Mucosa of descending colon (tissue), 3 donors: ENCODE measurements around the gene CRY1. TPM values are rescaled to one million over a fixed set of nuclear protein-coding genes. Genes with fewer than 3 reads are reported as not detected.

Source experiments
- ATAC-seq: fragments of 200-7000 bp; cut with Tn5 transposase; one replicate; pipeline ENCODE4 v1.9.1; 2020; ENCODE audit warnings: mild to moderate bottlenecking, moderate library complexity
- DNase-seq, 3 donors: peaks; one replicate each; pipeline ENCODE4 v3.0.0-alpha.2; 2020
- H3K36me3 ChIP-seq: fragments of 200-600 bp; one replicate; pipeline ENCODE4 v1.8.0; 2021; ENCODE audit warnings: low read depth, mild to moderate bottlenecking
- H3K4me1 ChIP-seq: fragments of 200-600 bp; one replicate; pipeline ENCODE4 v1.8.0; 2021; ENCODE audit warnings: low read depth, mild to moderate bottlenecking
- H3K4me3 ChIP-seq: fragments of 200-600 bp; one replicate; pipeline ENCODE4 v1.8.0; 2021; ENCODE audit warnings: mild to moderate bottlenecking
- H3K9me3 ChIP-seq: fragments of 200-600 bp; one replicate; pipeline ENCODE4 v1.8.0; 2021; ENCODE audit warnings: mild to moderate bottlenecking
- intact Hi-C, 2 donors: fragments of 100-400 bp; cut with DNase I in 1 of 2; cut with micrococcal nuclease in 1 of 2; formaldehyde crosslinking; loops; one replicate each; pipeline versions ENCODE4 v1.11.0 to v1.11.1; 2022; cut with DNase I, micrococcal nuclease
- total RNA-seq, 3 donors: library from RNA; stranded (reverse); fragmentation: NEBNext Ultra II Directional in 2 of 3; extraction: Animal tissue kit (Norgen Biotek cat#: 25700) in 2 of 3; gene quantifications; one replicate each; pipeline versions ENCODE4 v1.2.1 to v1.2.4, GENCODE V29; 2021 to 2023
- TF ChIP-seq, protein P1 (sequence below): fragments of 200-600 bp; IDR thresholded peaks from one replicate; pipeline ENCODE4 v1.8.0; 2022; ENCODE audit warnings: antibody characterized with exemption, mild to moderate bottlenecking
- donor health status: DM: no; HTN: no; CAD: no; lungs with moderate emphysema.
- donor health status: DM: no; HTN: no; CAD: no.
- donor health status: DM: no; HTN: yes; CAD: no.

CRY1 gene
- total RNA-seq, 3 donors from 2014 or later: 11.4 to 22.8 (median 15.5) TPM

DNA sequence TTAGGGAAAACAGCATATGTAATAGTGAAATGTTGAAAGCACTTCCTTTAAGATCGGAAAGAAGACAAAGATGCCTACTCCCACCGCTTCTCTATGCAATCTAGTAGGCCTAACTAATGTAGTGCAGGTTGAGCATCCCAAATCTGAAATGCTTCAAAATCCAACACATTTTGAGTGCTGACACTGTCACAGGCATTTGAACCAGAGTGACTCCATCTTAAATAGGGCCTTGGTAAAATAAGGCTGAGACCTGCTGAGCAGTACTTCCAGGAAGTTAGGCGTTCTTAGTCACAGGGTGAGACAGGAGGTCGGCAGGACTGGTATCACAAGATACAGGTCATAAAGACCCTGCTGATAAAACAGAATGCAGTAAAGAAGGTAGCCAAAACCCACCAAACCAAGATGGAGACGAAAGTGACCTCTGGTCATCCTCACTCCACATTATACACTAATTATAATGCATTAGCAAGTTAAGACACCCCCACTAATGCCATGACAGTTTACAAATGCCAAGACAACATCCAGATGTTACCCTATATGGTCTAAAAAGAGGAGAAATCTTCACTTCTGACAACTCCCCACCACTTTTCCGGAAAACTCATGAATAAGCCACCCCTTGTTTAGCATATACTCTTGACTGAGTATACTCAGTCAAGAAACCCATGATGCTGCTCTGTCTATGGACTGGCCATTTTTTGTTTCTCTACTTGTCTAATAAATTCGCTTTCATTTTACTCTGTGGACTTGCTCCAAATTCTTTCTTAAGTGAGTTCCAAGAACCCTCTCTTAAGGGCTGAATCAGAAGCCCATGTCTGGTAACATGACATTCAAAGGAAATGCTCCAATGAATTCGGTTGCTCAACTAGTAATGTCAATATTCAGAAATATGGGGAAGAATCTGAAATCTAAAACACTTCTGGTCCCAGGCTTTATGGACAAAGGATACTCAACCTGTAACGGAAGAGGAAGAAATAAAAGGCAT, 59.3 kb downstream of the CRY1 start:
- no peak overlapping the region for H3K4me3 ChIP-seq
- H3K9me3 ChIP-seq: no peaks in the 10 kb centered on the region
- ATAC-seq: no peak
- H3K36me3 ChIP-seq: no peaks in the 10 kb centered on the region
- intact Hi-C loops: no loop called here
- H3K4me1 ChIP-seq: no peaks in the 10 kb centered on the region
- no peak for DNase-seq
- TF ChIP-seq, protein P1, sequence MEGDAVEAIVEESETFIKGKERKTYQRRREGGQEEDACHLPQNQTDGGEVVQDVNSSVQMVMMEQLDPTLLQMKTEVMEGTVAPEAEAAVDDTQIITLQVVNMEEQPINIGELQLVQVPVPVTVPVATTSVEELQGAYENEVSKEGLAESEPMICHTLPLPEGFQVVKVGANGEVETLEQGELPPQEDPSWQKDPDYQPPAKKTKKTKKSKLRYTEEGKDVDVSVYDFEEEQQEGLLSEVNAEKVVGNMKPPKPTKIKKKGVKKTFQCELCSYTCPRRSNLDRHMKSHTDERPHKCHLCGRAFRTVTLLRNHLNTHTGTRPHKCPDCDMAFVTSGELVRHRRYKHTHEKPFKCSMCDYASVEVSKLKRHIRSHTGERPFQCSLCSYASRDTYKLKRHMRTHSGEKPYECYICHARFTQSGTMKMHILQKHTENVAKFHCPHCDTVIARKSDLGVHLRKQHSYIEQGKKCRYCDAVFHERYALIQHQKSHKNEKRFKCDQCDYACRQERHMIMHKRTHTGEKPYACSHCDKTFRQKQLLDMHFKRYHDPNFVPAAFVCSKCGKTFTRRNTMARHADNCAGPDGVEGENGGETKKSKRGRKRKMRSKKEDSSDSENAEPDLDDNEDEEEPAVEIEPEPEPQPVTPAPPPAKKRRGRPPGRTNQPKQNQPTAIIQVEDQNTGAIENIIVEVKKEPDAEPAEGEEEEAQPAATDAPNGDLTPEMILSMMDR: no peak

GRCh38 chr12:107032266-107032665, 61.1 kb downstream of the CRY1 start:
- DNase-seq (no peak), ATAC-seq (no peak)
- peaks cover 10% of the 10 kb centered on the region for H3K4me1 ChIP-seq
- no peaks in the 10 kb centered on the region for H3K9me3 ChIP-seq
- TF ChIP-seq, protein P1: no peak
- H3K4me3 ChIP-seq: no peak overlapping the region
- intact Hi-C loops: no loop called here
- no peaks in the 10 kb centered on the region for H3K36me3 ChIP-seq

DNA sequence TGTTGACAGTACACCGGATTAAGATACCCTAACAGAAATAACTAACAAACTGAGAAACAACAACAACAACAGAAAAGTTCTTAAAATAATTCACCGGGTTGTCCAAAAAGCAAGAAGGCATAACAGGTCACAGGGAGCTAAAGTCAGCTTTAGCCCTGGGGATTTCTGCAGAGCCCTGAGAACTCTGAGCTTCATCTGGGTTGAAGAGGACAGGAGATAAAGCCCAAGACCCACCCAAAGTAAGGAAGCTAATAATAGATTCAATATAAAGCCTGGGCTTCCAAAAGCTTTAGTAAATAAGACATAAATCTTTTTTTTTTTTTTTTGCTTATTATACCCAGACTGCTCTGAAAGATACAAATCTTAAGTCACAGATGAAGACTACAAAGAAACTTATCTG, 62.3 kb downstream of the CRY1 start:
- ATAC-seq (no peak), DNase-seq (no peak)
- no peaks in the 10 kb centered on the region for H3K36me3 ChIP-seq
- no peaks in the 10 kb centered on the region for H3K9me3 ChIP-seq
- TF ChIP-seq, protein P1: no peak
- H3K4me3 ChIP-seq: no peak overlapping the region
- peaks cover 13% of the 10 kb centered on the region for H3K4me1 ChIP-seq
- intact Hi-C loops: no loop called here

DNA sequence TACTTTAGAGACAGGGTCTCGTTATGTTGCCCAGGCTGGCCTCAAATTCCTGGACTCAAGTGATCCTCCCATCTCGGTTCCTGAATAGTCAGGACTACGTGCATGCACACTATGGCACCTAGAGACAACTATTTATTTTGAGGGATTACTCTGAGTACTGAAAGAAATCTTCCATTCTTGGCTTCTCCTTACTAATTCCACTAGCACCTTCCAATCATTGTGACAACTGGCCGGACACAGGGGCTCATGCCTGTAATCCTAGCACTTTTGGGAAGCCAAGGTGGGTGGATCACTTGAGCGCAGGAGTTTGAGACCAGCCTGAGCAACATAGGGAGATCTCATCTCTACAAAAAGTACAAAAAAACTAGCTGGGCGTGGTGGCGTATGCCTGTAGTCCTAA, 64.3 kb downstream of the CRY1 start:
- Histone ChIP-seq H3K4me1 (peaks cover 13% of the 10 kb centered on the region), H3K36me3 (no peaks in the 10 kb centered on the region), H3K4me3 (no peak overlapping the region), H3K9me3 (no peaks in the 10 kb centered on the region)
- intact Hi-C loops: no loop called here
- ATAC-seq (no peak), DNase-seq (no peak)
- TF ChIP-seq, protein P1: no peak

GRCh38 chr12:107027636-107028053, 65.7 kb downstream of the CRY1 start:
- ATAC-seq (peak; percentile 97), DNase-seq (peak in 1 of 3 donors; percentile 29)
- intact Hi-C loops: no loop called here
- TF ChIP-seq, protein P1: no peak
- H3K4me1 ChIP-seq: peaks cover 13% of the 10 kb centered on the region
- H3K36me3 ChIP-seq: no peaks in the 10 kb centered on the region
- H3K9me3 ChIP-seq: no peaks in the 10 kb centered on the region
- H3K4me3 ChIP-seq: no peak overlapping the region
